ENCODE results near the gene CXXC5.
A peak's percentile ranks its signal among the peaks of the same experiment; 100 is the strongest.

The CXXC5 gene

DNA sequence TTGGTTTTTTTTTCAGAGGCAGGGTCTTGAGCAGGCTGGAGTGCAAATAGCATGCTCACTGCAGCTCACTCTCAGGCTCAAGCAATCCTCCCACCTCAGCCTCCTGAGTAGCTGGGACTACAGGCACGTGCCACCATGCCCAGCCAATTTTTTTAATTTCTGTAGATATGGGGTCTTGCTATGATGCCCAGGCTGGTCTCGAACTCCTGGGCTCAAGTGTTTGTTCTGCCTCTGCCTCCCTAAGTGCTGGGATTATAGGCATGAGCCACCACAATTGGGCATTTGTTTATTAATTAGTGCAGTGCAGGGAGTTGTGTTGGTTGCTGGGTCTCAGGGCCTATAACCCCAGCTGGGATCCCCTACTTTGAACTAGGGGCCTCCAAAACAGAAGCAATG is 47.0 kb downstream of the CXXC5 start:
- DNase-seq, result no peak

DNA sequence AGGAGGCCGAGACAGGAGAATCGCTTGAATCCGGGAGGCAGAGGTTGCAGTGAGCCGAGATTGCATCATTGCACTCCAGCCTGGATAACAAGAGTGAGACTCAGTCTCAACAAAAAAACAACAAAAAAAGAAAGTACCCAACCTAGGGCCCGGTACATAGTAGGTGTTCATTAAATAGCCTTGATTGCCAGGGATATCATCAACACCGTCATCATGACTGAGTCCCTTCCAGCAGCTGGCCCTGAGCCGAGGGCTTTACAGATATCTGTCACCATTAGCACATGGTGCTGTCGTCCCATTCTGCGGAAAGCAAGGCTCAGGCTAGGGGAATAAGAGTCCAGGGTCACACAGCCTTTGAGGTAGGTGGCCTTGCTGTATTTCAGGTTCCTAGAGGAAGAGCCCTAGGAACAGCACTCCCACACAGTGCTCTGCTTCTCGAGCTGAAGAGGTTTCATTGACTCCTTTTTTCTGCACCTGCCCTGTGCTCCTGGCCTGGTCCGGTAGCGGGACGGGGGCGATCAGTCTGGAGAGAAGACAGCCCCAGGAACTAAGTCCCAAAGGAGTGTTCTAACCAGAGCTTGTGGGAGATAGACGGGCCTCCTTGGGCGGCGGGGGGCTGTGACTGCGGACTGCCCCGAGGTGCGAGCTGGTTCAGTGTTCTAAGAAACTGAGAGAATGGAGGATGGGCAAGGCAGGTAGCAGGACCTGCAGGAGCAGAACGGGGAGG is 48.2 kb downstream of the CXXC5 start:
- no peak for DNase-seq

DNA sequence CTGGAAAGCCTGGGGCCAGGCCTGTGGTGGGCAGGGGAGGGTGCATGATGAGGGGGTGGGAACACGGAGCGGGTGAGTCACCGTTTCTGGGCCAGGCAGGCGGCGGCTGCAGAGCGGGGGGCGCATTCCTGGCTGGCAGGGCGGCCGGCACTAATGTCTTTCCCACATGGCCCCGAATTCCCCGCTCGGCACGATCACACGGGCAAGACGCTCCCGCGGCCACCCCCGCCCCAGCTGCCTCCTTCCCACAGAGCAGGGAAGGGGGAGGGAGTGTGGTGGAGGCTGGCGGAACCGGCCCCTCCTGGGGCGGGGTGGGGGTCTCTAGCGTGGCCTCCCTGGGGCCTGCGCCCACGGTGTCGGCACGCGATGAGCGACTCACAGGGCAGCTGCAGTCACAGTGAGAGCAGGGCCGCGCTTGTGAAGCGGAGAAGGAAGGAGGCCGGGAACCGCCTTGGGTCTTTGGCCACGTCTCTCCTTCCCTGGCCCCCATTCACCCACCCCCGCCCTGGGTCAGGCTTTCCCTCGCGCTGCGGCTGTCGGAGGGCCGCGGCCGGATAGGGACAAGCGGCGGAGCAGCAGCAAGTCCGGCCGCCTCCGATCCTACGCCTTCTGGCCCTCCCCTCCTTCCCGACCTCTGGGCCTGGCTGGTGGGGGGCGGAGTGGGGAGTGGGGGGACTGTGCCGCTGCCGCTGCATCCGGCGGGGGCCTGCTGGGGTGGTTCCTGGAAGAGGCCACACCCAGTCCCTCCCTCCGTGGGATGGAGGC is 48.9 kb downstream of the CXXC5 start:
- DNase-seq, result no peak

DNA sequence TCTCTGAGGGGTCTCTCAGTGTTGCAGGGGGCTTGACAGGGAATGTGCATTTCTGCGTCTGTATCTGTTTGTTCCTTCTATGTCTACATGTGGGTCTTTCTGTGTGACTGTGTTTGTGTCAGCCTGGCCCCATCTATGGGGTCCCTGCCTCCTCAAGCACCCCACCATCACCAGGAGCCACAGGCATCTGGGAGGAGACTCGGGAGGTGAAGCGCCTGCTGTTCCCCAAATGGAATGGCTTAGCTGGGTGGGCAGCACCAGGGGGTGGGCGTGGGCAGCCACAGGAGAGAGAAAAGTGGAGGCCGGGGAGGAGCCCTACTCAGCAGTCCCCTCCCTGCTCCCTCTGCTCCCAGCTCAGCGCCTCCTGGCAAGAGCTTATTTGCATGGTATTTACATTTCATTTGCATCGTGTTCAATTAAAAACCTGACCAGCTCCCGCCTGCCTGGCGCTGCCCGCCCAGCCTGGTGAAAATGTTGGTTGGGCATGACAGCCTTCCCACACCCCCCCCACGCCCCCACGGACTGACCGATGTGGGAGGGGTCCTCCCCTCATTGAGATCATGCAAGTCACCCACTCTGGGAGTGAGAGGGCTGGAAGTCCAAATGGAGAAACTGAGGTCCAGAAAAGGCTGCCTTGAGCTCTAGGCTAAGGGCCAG is 50.5 kb downstream of the CXXC5 start:
- no peak for DNase-seq

DNA sequence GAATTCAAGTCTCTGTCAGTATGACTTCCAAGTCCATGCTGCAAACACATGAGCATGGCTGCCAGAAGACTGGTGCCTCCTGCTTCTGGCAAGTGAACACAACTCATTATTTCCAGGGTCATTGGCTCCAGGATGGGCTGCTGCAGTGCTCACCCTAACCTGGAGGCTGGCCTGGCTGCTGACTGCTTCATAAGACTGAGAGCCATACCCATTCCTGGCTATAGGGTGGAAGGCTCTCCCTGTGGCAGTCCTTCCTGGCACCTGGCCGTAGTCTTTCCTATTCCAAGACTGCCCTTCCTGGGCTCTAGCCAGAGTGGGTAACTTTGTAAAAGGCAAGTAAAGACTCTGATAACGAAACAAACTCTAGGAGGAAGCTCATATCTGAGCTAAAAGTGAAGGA is 51.2 kb downstream of the CXXC5 start:
- no peak for DNase-seq

DNA sequence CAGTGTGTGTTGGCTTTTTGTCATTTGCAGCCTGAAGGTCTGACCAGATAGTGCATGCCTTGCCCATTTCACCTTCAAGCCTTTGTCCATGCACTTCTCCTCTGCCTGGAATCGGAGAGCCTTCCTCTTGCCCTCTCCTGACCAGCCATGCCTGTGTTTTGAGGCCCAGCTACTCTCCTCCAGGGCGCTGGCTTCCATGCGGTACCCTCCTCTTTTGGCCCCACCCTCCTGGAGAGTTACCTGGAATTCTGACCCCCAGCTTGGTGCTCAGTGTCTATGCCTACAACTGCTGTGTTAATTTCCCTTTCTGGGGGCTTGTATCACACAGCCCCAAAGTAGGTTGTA is 52.5 kb downstream of the CXXC5 start:
- no peak for DNase-seq

DNA sequence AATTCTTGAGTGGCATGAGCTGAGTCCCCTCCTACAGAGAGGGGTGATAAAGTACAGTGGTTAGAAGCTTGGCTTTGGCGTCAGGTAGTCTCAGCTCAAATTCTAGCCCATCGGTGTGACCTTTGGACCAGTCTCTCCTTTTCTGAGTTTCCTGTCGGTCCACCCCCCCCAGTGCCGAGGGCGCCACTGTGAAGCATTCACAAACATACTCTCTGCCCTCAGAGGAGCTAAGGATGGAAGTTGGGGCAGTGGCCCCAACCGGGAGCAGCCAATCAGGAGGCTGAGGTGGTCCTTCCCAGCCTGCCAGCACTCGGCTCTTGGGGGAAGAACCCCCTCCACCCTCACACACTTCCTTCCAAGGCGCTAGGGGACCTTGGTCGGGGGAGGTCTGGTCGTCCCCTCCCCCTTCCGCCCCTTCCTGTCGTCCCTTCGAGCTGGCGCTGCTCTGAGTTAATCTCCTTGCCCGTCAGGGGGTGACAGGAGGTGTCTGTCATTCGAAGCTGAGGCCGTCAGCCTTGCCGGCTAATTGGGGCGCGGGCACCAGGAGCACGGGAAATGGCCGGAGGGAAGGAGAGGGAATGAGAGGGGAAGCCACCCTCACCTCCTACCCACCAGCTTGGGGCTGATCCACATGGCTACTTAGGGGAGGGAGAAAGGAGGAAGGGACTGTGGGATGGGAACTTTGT is 53.0 kb downstream of the CXXC5 start:
- DNase-seq, result no peak

DNA sequence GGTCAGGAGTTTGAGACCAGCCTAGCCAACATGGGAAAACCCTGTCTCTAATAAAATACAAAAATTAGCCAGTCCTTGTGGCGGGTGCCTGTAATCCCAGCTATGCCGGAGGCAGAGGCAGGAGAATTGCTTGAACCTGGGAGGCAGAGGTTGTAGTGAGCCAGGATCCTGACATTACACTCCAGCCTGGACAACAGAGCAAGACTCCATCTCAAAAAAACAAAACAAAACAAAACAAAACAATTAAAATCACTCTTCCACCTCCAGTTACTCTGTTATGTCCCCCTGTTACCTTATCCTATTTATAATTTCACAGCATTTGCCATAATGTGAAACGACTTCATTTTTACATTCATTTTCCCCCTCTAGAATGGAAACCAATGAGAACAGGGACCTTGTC is 54.4 kb downstream of the CXXC5 start:
- no peak for DNase-seq

DNA sequence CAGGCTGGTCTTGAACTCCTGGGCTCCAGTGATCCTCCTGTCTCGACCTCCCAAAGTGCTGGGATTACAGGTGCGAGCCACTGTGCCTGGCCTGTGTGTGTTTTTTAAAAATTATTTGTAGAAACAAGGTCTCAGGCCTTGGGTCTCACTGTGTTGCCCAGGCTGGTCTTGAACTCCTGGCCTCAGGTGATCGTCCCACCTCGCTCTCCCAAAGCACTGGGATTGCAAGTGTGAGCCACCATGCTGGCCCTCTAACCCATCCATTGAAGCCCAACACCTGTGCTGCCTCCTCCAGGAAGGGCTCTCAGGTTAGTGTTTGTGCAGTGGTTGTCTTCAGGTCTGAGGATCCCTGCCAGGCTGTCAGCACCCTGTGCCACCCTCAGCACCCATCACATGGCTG is 56.6 kb downstream of the CXXC5 start:
- DNase-seq, result no peak

DNA sequence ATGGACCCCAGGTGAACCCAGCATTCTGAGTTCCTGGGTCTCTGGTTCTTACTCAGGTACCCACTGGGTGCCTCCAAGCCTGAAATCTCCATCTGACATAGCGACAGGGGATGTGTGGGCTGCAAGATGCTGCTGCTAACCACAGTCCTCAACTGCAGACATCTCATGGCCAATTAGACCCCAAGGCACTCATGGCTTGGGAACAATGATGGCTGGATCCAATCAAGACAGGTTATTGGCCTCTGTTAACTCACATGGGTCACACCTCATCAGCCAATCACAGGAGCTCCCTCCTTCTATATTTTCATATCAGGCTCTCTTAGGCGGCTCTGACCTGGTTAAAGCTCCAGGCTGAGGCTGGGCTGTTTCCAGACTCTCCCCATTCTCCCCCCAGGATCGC is 57.0 kb downstream of the CXXC5 start:
- DNase-seq, result no peak

DNA sequence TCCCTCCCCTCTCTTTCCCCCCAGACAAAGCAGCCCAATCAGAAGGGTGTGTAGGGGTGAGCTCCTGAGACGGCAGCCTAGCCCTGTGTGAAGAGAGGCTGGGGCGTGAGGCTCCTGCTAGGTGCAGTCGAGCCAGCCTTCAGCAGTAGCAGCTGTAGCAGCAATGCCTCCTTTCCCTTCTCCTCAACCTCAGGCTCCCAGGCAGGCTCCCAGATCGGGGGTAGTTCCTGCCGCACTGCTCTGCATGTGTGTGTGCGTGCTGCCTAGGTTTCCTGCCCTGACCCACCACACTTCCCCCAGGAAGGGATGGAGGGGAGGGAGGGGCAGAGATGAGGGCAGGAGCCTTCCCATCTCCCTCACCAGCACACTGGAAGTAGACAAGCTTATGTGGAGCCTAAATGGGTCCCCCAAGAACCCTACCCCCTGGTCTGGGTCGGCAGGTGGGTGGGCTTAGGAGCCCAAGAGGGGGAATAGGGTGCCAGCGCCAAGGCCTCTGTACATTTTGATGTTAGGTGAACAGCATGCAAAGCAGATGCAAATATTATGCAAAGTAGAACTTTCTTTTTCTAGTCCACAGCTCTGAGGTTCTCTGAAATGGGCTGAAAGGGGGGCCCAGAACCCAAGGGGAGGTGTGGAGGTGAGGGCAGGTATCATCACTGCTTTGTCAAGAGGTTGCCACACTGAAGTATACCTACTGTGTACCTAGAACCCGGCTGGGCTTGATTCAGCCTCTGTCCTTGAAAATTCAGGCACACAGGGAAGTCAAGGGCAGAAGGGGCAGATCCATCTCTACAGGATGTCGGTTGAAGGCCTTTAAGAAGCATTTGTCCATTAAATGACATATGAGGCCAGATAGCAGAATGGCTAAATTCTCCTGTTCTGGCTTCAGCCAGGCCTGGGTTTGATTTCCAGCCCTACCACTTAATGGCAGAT is 57.8 kb downstream of the CXXC5 start:
- no peak for DNase-seq

DNA sequence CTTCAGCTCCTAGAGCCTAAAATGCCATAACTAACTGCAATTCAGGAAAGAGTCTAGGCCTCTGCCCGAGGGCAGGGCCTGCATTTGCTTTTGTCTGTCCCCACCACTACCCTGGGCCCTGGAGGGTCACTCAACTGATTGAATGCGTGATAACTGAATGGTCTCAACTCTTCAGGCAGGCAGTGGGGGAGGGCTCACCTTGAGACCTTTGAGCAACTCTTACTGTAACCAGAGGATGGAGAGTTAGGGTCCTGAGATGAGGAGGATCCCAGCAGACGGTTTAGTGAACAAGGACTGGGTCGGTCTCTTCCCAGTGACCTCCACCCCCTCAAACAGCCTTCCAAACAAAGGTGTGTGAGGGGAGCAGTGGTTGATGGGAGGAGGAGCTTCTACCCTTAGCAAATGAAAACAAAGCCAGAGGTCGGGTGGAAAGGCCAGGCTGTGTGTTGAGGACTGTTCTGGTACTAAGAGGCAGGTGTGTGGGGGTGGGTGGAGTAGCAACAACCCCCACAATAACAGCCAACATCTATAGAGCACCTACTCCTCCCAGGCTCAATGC is 59.4 kb downstream of the CXXC5 start:
- DNase-seq, result no peak

DNA sequence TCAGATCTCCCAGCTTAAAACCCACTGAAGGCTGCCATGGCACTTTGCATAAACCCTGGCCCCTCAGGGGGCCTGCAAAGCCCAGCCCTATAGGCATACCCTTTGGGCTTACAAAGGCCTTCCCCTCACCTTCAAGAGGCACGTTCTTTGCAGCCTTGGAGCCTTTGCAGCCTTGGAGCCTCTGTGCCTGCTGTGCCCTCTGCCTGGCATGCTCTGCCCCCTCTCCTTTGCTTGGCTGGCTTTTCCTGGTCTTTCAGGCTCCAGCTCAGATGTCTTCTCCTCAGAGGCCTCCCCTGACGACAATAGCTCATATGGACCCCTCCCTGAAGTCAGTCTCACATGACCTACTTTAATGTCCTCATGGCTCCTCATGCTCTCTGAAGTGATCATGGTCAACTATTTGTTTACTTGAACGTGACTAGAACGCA is 60.3 kb downstream of the CXXC5 start:
- no peak for DNase-seq

DNA sequence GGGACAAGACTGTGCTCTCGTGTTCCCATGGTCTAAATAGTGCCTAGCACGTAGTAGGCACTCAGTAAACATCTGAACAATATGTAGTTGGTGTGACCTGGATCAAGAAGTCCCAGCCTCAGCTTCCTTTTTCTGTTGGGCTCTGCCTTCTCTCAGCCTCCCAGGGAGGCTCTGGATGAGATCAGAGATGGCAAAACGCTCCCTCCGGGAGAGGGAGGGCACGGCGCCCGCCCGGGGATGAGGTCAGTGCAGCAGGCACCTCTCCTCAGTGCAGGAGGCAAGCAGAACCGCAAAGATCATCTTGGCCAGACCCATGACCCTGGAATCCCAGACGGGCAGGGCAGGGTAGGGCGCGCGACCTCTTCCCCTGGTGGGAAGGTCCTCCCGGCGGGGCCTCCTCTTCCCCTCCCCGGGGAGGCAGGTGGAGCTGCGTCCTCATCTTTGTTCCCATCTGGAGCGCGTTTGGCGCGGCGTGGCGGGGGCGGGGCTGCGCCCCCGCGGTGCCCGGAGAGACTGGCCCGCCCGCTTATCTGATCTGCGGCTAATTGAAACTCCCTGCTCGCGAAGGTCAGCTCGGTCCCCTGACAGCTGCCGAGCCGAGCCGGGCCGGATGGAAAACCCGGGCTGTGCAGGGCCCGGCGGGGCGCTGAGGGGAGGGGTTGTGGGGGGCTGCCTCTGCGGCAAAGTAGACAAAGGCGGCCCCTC is 60.9 kb downstream of the CXXC5 start:
- DNase-seq, result no peak

DNA sequence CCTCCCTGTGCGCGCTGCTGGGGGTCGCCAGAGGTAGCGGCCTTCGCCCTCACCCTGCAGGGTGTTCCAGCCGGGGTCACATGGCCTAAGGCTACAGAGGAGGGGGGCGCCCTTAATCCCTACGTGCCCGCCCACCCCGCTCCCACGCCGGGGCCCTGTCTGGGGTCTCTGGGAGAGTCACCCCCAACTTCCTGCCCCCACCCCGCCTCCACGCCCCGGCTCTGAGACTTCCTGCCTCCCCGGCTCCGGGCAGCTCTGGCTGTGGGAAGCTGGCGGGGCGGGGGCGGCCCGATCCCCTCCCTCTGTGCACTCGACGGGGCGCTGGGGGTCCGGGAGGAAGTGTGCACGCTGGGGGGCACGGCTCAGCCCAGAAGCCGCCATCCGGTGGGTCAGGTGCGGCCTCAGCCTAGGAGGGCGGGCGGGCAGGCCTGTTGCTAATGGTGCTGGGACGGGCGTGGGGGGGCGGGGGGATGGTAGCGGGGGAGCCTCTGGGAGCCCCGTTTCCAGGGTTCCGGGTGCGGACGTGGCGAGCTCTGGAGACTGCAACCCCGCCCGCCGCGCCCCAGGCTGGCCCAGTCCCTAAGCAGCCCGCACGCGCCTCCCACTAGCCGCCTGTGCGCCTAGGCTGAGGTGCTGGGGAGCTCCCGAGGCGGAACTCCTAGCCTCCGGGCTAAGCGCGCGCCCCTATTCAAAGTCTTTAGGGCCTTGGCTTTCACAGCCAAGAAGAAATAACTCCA is 61.6 kb downstream of the CXXC5 start:
- DNase-seq, result no peak

DNA sequence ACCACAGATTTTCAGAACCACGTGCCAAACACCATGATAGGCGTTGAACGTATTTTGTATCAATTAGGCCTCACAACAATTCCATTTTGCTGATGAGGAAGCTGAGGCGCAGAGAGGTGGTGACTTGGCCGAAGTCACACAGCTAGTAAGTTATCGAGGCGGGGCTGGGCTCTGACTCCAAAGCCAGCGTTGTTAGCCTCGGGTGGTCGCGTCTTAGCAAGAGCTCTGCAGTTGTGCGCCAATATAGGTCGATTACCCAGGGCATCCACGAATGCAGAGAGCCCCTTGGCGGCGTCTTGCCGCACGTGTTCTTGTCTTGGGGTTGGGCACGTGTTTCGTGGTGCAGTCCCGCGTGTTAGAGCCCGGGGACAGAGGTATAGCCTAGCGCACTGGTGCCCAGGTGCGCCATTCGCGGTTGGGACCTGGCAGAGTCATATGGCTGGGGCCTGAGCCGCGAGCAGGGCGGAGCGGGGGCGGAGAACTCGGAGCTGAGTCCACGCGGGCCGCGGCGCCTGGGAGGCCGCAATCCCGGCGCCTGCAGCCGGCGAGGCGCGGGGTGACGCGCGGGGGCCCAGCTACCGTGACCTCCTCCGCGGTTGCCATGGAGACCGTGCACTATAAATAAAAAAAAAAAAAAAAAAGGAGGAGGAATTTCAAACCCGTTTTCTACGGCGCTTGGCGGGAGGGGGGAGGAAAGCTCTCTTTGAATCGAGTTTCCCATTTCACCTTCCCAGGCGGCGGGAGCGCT is 62.3 kb downstream of the CXXC5 start:
- DNase-seq, result peak; percentile 20 to 36

DNA sequence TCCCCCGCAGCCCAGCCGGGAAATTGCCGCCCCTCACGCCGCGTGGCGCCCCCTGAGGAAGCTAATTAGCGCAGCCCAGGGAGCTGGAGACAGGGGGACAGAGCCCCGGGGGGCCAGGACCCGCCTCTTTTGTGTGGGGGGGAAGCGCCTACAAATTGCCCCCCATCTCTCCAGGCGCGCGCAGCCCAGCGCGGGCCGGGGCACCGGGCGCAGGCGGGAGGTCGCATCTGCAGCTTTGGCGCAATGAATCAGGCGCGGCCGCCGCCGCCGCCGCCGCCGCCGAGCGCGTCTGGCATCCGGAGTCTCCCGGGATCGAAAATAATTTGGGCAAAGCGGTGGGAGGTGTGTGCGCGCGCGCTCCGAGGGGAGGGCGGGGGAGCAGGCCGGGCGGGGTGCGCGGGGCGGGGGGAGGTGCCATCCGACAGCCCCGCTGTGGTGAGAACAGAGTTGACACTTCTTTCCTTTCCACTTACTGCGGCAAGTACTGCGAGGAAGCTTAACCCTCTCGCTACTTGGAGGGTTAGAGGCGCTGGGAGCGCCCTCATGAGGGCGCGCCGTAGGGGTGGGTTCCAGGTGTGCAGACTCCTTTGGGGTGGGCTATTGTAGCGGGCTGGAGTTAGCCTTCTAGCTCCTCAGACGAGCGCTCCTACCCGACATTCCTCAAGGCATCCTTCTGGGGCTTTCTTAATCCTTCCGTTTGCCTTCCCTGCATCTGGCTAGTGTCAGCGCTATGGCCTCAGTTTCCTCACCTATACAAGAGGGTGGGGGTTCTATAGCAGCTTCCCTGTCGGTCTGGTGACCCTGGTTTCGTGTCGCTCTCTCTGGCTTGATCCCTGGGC is 63.1 kb downstream of the CXXC5 start:
- peak; percentile 33 to 43 for DNase-seq

DNA sequence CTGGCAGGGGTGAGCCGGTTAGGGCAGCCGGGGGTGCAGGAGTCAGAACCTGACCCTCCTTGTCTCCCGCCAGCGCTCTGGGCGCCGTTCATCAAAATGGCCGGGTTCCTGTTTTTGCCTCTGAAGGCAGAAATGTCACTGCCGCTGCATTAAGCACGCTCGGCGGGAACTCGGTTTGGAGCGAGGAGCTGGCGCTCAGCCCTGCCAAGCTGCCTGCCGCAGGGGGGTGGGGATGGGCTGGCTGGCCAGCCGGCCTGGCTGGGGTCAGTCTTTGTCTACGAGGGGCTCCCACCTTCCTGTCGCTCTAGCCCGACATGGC is 63.7 kb downstream of the CXXC5 start:
- DNase-seq, result no peak

DNA sequence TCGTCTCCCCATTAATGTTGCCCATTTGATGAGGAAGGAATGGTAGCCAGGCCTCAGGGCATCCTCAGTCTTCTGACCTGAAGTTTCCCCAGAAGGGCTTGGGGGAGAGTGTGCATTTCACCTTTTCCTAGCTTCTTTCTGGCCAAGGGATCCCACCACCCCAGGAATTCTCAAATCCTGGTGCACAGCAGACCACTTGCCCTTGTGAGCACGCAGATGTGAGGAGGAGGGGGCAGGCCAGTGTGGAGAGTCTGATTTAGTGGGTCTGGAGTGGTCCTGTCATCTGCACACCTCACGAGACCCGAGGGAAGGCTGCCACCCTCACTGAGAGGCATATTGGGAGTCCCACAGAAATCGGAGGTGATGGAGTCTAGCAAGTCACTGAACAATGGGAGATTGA is 64.3 kb downstream of the CXXC5 start:
- DNase-seq, result no peak

Measured in stimulated activated CD4-positive, alpha-beta T cell treated with anti-CD3 and anti-CD28 coated beads, Interleukin-2, amount 100 ng/mL, for 48 hours (primary cell).